Fibroblast of mammary gland (primary cell): ENCODE measurements around the gene H6PD.
A peak's percentile ranks its signal among the peaks of the same experiment; 100 is the strongest.

ENCODE experiments used
- DNase-seq: peaks from one replicate; pipeline ENCODE4 v3.0.0-alpha.2; 2010; ENCODE audit warnings: low read depth
- H3K4me3 ChIP-seq: 2 replicates; pipeline ENCODE4 v1.5.1; 2011; ENCODE audit warnings: low read depth, mild to moderate bottlenecking, low read length, moderate library complexity; ENCODE audit not compliant: control insufficient read depth
- TF ChIP-seq, protein P1 (sequence below): conservative IDR thresholded peaks from 2 replicates; pipeline ENCODE4 v1.5.1; 2011; ENCODE audit warnings: low read depth, low read length, inconsistent platforms; ENCODE audit not compliant: control insufficient read depth, insufficient read depth

The H6PD gene

DNA sequence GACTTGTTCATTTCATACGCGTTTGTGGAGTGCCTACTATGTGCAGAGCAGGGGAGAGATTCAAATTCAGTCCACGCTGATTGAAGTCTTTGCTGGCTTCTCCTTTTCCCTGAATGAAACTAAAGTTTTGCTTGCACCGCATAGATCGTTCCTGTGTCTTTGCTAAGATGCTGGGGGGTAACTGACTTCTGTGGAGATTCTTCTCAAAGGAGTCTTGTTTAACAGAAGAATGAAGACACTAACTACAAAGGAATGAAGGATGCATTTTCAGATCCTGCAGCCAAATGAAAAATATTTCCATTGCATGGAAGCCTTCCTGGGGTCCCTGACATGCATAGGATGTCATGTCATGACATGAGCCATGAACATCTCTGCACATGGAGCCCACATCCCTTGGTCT lies 26.9 kb upstream of the H6PD start:
- DNase-seq, result no peak
- no peak overlapping the region for H3K4me3 ChIP-seq
- TF ChIP-seq, protein P1, sequence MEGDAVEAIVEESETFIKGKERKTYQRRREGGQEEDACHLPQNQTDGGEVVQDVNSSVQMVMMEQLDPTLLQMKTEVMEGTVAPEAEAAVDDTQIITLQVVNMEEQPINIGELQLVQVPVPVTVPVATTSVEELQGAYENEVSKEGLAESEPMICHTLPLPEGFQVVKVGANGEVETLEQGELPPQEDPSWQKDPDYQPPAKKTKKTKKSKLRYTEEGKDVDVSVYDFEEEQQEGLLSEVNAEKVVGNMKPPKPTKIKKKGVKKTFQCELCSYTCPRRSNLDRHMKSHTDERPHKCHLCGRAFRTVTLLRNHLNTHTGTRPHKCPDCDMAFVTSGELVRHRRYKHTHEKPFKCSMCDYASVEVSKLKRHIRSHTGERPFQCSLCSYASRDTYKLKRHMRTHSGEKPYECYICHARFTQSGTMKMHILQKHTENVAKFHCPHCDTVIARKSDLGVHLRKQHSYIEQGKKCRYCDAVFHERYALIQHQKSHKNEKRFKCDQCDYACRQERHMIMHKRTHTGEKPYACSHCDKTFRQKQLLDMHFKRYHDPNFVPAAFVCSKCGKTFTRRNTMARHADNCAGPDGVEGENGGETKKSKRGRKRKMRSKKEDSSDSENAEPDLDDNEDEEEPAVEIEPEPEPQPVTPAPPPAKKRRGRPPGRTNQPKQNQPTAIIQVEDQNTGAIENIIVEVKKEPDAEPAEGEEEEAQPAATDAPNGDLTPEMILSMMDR, result no peak

DNA sequence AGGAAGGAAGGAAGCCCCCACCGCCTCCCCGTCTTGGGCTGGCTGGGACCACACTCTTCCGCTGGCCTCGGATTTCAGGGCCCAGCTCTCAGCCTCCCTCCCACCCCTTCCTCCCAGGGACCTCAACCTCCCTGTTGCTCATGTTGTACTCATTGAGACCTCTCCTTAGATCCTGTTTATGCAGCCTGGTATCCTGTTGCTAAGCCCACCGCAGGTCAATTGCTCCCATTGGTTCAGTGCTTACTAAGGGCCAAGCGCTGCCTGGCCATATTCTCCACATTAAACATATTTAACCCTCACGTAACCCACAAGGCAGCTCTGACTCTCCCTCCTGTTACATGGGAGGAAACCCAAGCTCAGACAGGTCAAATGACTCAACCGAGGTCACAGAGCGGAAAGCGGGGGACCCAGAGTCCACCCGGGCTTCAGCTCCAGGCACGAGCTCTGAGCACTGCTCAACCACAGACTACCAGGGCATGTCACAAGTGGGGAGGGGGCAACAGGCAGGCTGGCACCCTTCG lies 23.2 kb upstream of the H6PD start:
- peak; percentile 92 for DNase-seq
- TF ChIP-seq, protein P1, result no peak
- H3K4me3 ChIP-seq, result no peak overlapping the region

DNA sequence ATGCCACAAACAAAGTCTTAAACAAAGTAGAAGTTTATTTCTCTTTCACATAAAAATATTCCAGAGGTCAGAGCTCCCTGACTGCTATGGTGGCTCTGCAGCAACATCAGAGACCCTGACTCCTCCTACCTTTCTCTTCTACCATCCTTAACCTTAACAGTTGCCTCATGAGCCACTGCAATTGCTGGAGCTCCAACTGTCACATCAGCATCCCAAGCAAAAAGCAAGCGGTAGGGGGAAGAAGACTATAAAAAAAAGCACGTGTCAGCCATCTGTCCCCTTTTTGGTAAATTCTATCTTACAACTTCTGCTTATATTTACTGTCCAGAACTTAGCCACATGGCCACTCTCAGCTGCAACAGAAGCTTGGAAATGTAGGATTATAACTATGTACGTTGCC lies 21.8 kb upstream of the H6PD start:
- H3K4me3 ChIP-seq, result no peak overlapping the region
- TF ChIP-seq, protein P1, result no peak
- no peak for DNase-seq

DNA sequence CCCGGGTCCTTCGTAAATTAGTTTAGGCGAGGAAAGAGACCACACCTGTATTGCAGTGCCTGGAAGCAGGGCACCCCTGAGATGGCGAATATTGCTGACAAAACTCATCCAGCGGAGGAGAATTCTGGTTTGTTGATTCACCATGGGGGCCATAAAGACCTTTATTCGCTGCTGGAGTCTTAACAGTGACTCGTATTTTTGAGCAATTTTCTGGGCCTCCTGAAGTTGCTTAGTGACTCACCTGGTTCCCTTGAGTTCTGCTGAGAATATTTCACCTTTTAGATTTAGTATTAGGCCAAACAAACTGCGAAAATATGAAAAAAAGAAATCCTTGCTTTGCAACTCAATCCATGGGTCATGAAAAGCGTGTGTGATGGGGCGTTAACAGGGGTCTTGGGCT lies 20.6 kb upstream of the H6PD start:
- TF ChIP-seq, protein P1, result no peak

DNA sequence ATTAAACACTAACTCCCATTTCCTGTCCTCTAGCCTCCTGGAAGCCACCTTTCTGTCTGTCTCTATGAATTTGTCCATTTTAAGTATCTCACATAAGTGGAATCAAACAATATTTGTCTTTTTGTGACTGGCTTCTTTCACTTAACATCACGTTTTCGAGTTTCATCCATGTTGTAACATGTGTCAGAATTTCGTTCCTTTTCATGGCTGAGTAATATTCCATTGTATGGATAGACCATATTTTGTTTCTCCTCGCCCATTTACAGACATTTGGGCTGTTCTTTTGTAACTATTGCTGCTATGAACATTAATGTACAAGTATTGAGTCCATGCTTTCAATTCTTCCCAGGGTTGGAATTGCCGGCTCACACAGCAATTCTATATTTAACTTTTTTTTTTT lies 15.7 kb upstream of the H6PD start:
- no peak for DNase-seq
- TF ChIP-seq, protein P1, result no peak
- no peak overlapping the region for H3K4me3 ChIP-seq

More for the DNA sequence above, 20.6 kb upstream of the H6PD start:
- DNase-seq, result no peak
- no peak overlapping the region for H3K4me3 ChIP-seq

DNA sequence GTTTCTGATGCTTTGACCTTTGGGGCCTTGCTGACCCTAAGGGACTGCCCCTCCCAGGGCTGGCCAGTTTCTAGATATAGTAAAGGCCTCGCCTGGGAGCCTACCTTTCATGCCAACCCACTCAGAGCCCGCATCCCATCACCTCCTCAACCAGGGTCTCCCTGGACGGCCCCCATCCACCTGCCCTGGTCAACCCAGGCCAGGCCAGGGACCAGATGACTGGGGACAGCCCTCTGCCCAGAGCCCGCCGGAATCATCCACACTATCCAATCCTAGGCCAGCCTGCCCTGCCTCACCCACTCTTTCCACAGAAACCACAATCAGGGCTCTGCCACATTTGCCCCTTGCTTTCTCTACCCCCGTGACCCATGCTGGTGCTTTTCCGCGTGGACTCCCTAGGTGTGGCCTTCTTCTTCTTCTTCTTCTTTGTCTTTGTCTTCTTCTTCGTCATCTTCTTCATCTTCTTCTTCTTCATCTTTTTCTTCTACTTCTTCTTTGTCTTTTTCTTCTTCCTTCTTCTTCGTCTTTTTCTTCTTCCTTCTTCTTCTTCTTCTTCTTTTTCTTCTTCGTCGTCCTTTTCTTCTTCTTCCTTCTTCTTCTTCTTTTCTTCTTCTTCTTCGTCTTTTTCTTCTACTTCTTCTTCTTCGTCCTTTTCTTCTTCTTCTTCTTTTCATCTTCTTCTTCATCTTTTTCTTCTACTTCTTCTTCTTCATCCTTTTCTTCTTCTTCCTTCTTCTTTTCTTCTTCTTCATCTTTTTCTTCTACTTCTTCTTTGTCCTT lies 11.5 kb upstream of the H6PD start:
- H3K4me3 ChIP-seq, result no peak overlapping the region
- no peak for DNase-seq
- TF ChIP-seq, protein P1, result no peak
